ENCODE measurements around the gene MTAP.

GRCh38 chr9:21833090-21833801, 30.8 kb downstream of the MTAP start:
- TF ChIP-seq CTCF (conservative IDR thresholded peaks at IDR 0.05), result no peak
- TF ChIP-seq ZFX (IDR thresholded peaks at IDR 0.05), result no peak
